ENCODE results near the gene ENO2. TPM values are rescaled to one million over a fixed set of nuclear protein-coding genes. Genes with fewer than 3 reads are reported as not detected.
A peak's percentile ranks its signal among the peaks of the same experiment; 100 is the strongest.
"Not testable (repeated sequence)": the region's sequence is repeated elsewhere in the genome, so short reads cannot be mapped to it uniquely, and the experiment has no call there.

ENO2 gene
- total RNA-seq, 2 donors from 2014 or later = 9.7 to 36.9 TPM

GRCh38 chr12:6873094-6874014 is 41.0 kb upstream of the ENO2 start, which contains the start of gene SPSB2:
TSS of gene SPSB2 (minus strand) at chr12:6873303. CDS start at chr12:6872901, 402 bp downstream.
- DNase-seq (ENCODE audit: low spot score) = peak; percentile 94
- Histone ChIP-seq H3K36me3 (peaks cover 21% of the 10 kb centered on the region), H3K27me3 (no peaks in the 10 kb centered on the region), H3K4me1 (peaks cover 0 to 52% of the 10 kb centered on the region in 2 donors), H3K9me3 (no peaks in the 10 kb centered on the region), H3K4me3 (peak within 1 kb of the TSS; percentile 62 to 68), H3K27ac (peak within 1 kb of the TSS; percentile 77 to 86)
- TF ChIP-seq CTCF (IDR thresholded peaks at IDR 0.05) = peak in 1 of 2 donors; percentile 18

GRCh38 chr12:6874015-6874368 is 40.4 kb upstream of the ENO2 start:
- Histone ChIP-seq H3K4me3 (peak overlapping the region; percentile 62 to 68), H3K36me3 (peaks cover 21% of the 10 kb centered on the region), H3K4me1 (peaks cover 0 to 45% of the 10 kb centered on the region in 2 donors), H3K27ac (peak overlapping the region; percentile 77 to 86)
- H3K27me3 ChIP-seq; H3K9me3 ChIP-seq; DNase-seq (ENCODE audit: low spot score): not testable (repeated sequence)

GRCh38 chr12:6879824-6880223 is 34.6 kb upstream of the ENO2 start:
- DNase-seq (ENCODE audit: low spot score); H3K4me3 ChIP-seq; H3K9me3 ChIP-seq; H3K27me3 ChIP-seq; H3K36me3 ChIP-seq; H3K4me1 ChIP-seq; H3K27ac ChIP-seq: not testable (repeated sequence)

- no peaks in the 10 kb centered on the region for H3K4me1 ChIP-seq
- no peak for TF ChIP-seq CTCF (IDR thresholded peaks at IDR 0.05)
- H3K27ac ChIP-seq = no peak overlapping the region
- no peaks in the 10 kb centered on the region for H3K27me3 ChIP-seq
- no peaks in the 10 kb centered on the region for H3K9me3 ChIP-seq
- no peak overlapping the region for H3K4me3 ChIP-seq
- no peak for DNase-seq (ENCODE audit: low spot score)
- no peaks in the 10 kb centered on the region for H3K36me3 ChIP-seq
Measured at GRCh38 chr12:6883252-6883651, 31.1 kb upstream of the ENO2 start.

GRCh38 chr12:6883683-6884082 is 30.7 kb upstream of the ENO2 start:
- H3K4me3 ChIP-seq = no peak overlapping the region
- TF ChIP-seq CTCF (IDR thresholded peaks at IDR 0.05) = no peak
- no peak for DNase-seq (ENCODE audit: low spot score)

GRCh38 chr12:6884539-6884938 is 29.8 kb upstream of the ENO2 start:
- TF ChIP-seq CTCF (IDR thresholded peaks at IDR 0.05) = no peak
- no peak for DNase-seq (ENCODE audit: low spot score)

More at GRCh38 chr12:6883683-6884082, 30.7 kb upstream of the ENO2 start:
- Histone ChIP-seq H3K4me1 (no peaks in the 10 kb centered on the region), H3K36me3 (no peaks in the 10 kb centered on the region), H3K9me3 (no peaks in the 10 kb centered on the region), H3K27ac (no peak overlapping the region), H3K27me3 (no peaks in the 10 kb centered on the region)

GRCh38 chr12:6886206-6886999 is 28.0 kb upstream of the ENO2 start:
- H3K27ac ChIP-seq; H3K27me3 ChIP-seq; DNase-seq (ENCODE audit: low spot score); H3K9me3 ChIP-seq; H3K36me3 ChIP-seq; H3K4me1 ChIP-seq; H3K4me3 ChIP-seq: not testable (repeated sequence)

More at GRCh38 chr12:6884539-6884938, 29.8 kb upstream of the ENO2 start:
- Histone ChIP-seq H3K27ac (no peak overlapping the region), H3K9me3 (no peaks in the 10 kb centered on the region), H3K4me3 (no peak overlapping the region), H3K4me1 (no peaks in the 10 kb centered on the region), H3K27me3 (no peaks in the 10 kb centered on the region), H3K36me3 (no peaks in the 10 kb centered on the region)

Data from right atrium auricular region (tissue), 2 donors.